DND-41 (cell line): Measurements from ENCODE around the gene ATP5F1D.

Experiments
- ATAC-seq: fragments of 200-7000 bp; cut with Tn5 transposase; 3 replicates; pipeline ENCODE4 v1.9.1; 2021; ENCODE audit warnings: low read depth; ENCODE audit not compliant: insufficient read depth
- DNase-seq: peaks from one replicate; pipeline ENCODE4 v3.0.0-alpha.2; 2020
- H2AFZ ChIP-seq: 2 replicates; pipeline ENCODE4 v1.6.0; 2012; ENCODE audit warnings: low read depth, low read length
- H3K27ac ChIP-seq: 2 replicates; pipeline ENCODE4 v1.5.1; 2012; ENCODE audit warnings: low read length, inconsistent platforms
- H3K27me3 ChIP-seq: fragments of 200-600 bp; sonication (generic); 2 replicates; pipeline ENCODE4 v1.6.0; 2012; ENCODE audit warnings: low read length, mild to moderate bottlenecking, inconsistent platforms; ENCODE audit not compliant: insufficient read depth, poor library complexity
- H3K36me3 ChIP-seq: 2 replicates; pipeline ENCODE4 v1.5.1; 2012; ENCODE audit warnings: low read length, inconsistent platforms; ENCODE audit not compliant: insufficient read depth
- H3K4me1 ChIP-seq: 2 replicates; pipeline ENCODE4 v1.5.1; 2012; ENCODE audit warnings: mild to moderate bottlenecking, low read length; ENCODE audit not compliant: insufficient read depth
- H3K4me2 ChIP-seq: 2 replicates; pipeline ENCODE4 v1.6.0; 2012; ENCODE audit warnings: mild to moderate bottlenecking, moderate library complexity, low read length, inconsistent platforms; ENCODE audit not compliant: insufficient read depth
- H3K4me3 ChIP-seq, 2 experiments: fragments of 200-600 bp in 1 of 2; shearing (Covaris generic) in 1 of 2; 2 replicates each; pipeline ENCODE4 v1.5.1; 2012 to 2016; ENCODE audit warnings: inconsistent platforms in 2 of 2, low read length in 2 of 2, mild to moderate bottlenecking in 2 of 2, low read depth in 1 of 2, moderate library complexity in 1 of 2
- H3K79me2 ChIP-seq: 2 replicates; pipeline ENCODE4 v1.6.0; 2012; ENCODE audit warnings: low read length, inconsistent platforms; ENCODE audit not compliant: insufficient read depth
- H3K9ac ChIP-seq: 2 replicates; pipeline ENCODE4 v1.6.0; 2012; ENCODE audit warnings: low read depth, mild to moderate bottlenecking, inconsistent platforms, low read length, moderate library complexity
- H3K9me3 ChIP-seq: 2 replicates; pipeline ENCODE4 v1.5.1; 2012; ENCODE audit warnings: low read length, moderate library complexity, mild to moderate bottlenecking, inconsistent platforms; ENCODE audit not compliant: insufficient read depth, severe bottlenecking
- H4K20me1 ChIP-seq: 2 replicates; pipeline ENCODE4 v1.6.0; 2012; ENCODE audit warnings: low read length; ENCODE audit not compliant: insufficient read depth
- CTCF ChIP-seq: IDR thresholded peaks from 2 replicates; pipeline ENCODE4 v1.5.1; 2012; ENCODE audit warnings: borderline replicate concordance, low read length, moderate library complexity, mild to moderate bottlenecking; ENCODE audit not compliant: poor library complexity, severe bottlenecking; ENCODE audit errors: extremely low read depth
- EZH2 ChIP-seq: IDR thresholded peaks from 3 replicates; pipeline ENCODE4 v1.6.1; 2012; ENCODE audit warnings: borderline replicate concordance, low read depth, mild to moderate bottlenecking, moderate library complexity, low read length, inconsistent platforms; ENCODE audit not compliant: severe bottlenecking

Gene ATP5F1D

GRCh38 chr19:1287354-1288225, 46.0 kb downstream of the ATP5F1D start:
- H3K79me2 ChIP-seq: no peaks in the 10 kb centered on the region
- no peak overlapping the region for H3K4me2 ChIP-seq
- H3K36me3 ChIP-seq: no peaks in the 10 kb centered on the region
- no peaks in the 10 kb centered on the region for H3K4me1 ChIP-seq
- peaks cover 3% of the 10 kb centered on the region; the same call in 1 of the 2 replicates for H4K20me1 ChIP-seq
- no peaks in the 10 kb centered on the region for H3K27me3 ChIP-seq
- H3K27ac ChIP-seq: no peak overlapping the region
- no peak for ATAC-seq
- H3K9me3 ChIP-seq: no peaks in the 10 kb centered on the region
- no peak overlapping the region for H3K9ac ChIP-seq
- no peak overlapping the region for H2AFZ ChIP-seq
- no peak for TF ChIP-seq CTCF
- DNase-seq: no peak
- no peak overlapping the region for H3K4me3 ChIP-seq

- ATAC-seq (no peak), DNase-seq (no peak)
- Histone ChIP-seq H3K9me3 (no peaks in the 10 kb centered on the region), H4K20me1 (peaks cover 3% of the 10 kb centered on the region; the same call in 1 of the 2 replicates), H2AFZ (no peak overlapping the region), H3K4me1 (no peaks in the 10 kb centered on the region), H3K4me3 (no peak overlapping the region), H3K4me2 (no peak overlapping the region), H3K9ac (no peak overlapping the region), H3K27ac (no peak overlapping the region), H3K79me2 (no peaks in the 10 kb centered on the region), H3K27me3 (no peaks in the 10 kb centered on the region), H3K36me3 (no peaks in the 10 kb centered on the region)
- TF ChIP-seq EZH2 (no peak), CTCF (no peak)
Observed at GRCh38 chr19:1288226-1288612, 46.7 kb downstream of the ATP5F1D start.

GRCh38 chr19:1288833-1289685, 47.5 kb downstream of the ATP5F1D start:
- Histone ChIP-seq H3K4me1 (no peaks in the 10 kb centered on the region), H4K20me1 (peaks cover 3% of the 10 kb centered on the region; the same call in 1 of the 2 replicates), H3K27ac (no peak overlapping the region), H3K4me2 (no peak overlapping the region), H2AFZ (no peak overlapping the region), H3K9ac (no peak overlapping the region), H3K79me2 (no peaks in the 10 kb centered on the region), H3K27me3 (no peaks in the 10 kb centered on the region), H3K36me3 (no peaks in the 10 kb centered on the region), H3K4me3 (no peak overlapping the region), H3K9me3 (no peaks in the 10 kb centered on the region)
- no peak for TF ChIP-seq EZH2
- TF ChIP-seq CTCF: no peak
- DNase-seq: no peak
- ATAC-seq: no peak
